Adrenal gland (tissue), 5 donors: ENCODE data around the gene POLA2.

Experiments
- CTCF ChIP-seq, 6 experiments: fragments of 450-650 bp in 4 of 6; fragments of 200-600 bp in 2 of 6; sonication (generic) in 1 of 6; IDR thresholded peaks; 1 replicate in 5 of 6; 2 replicates in 1 of 6; pipeline versions ENCODE4 v1.5.1 to v1.8.0; 2016 to 2021; ENCODE audit warnings: antibody characterized with exemption in 6 of 6, mild to moderate bottlenecking in 2 of 6, moderate library complexity in 1 of 6
- POLR2A ChIP-seq, 2 donors: fragments of 450-650 bp; IDR thresholded peaks; one replicate each; pipeline ENCODE4 v1.6.1; 2017; ENCODE audit warnings: antibody characterized with exemption in 2 of 2, mild to moderate bottlenecking in 2 of 2, moderate library complexity in 1 of 2
- donor health status: DM: no; HTN: no; CAD: no.

- no peak for TF ChIP-seq CTCF (IDR thresholded peaks at IDR 0.05)
- TF ChIP-seq POLR2A (IDR thresholded peaks at IDR 0.05): no peak
Measured at GRCh38 chr11:65223011-65223410, 38.8 kb upstream of the POLA2 start.
